H9 (cell line): ENCODE results near the gene OR12D1. TPM values are rescaled to one million over a fixed set of nuclear protein-coding genes. Genes with fewer than 3 reads are reported as not detected.

Experiments
- DNase-seq: peaks from one replicate; pipeline ENCODE4 v3.0.0-alpha.2; 2017
- H2AFZ ChIP-seq: one replicate; pipeline ENCODE4 v1.6.1; 2013; ENCODE audit warnings: mild to moderate bottlenecking, low read length, control low read depth, moderate library complexity
- H2AK5ac ChIP-seq: 2 replicates; pipeline ENCODE4 v1.6.1; 2013; ENCODE audit warnings: low read length, control low read depth, mixed read lengths; ENCODE audit not compliant: insufficient read length
- H2BK120ac ChIP-seq: one replicate; pipeline ENCODE4 v1.6.1; 2013; ENCODE audit warnings: low read depth, mild to moderate bottlenecking, low read length, control low read depth, inconsistent platforms; ENCODE audit not compliant: poor library complexity, severe bottlenecking
- H2BK12ac ChIP-seq: 2 replicates; pipeline ENCODE4 v1.6.1; 2013; ENCODE audit warnings: low read length, control low read depth, mixed read lengths, low read depth; ENCODE audit not compliant: insufficient read length
- H2BK15ac ChIP-seq: 2 replicates; pipeline ENCODE4 v1.6.1; 2013; ENCODE audit warnings: low read depth, low read length, control low read depth
- H2BK20ac ChIP-seq: one replicate; pipeline ENCODE4 v1.6.1; 2013; ENCODE audit warnings: low read depth, mild to moderate bottlenecking, low read length, control low read depth, inconsistent platforms; ENCODE audit not compliant: poor library complexity, severe bottlenecking
- H2BK5ac ChIP-seq: 2 replicates; pipeline ENCODE4 v1.6.1; 2013; ENCODE audit warnings: low read length, control low read depth, mixed read lengths; ENCODE audit not compliant: insufficient read length
- H3K14ac ChIP-seq: 2 replicates; pipeline ENCODE4 v1.6.1; 2013; ENCODE audit warnings: low read length, control low read depth; ENCODE audit not compliant: insufficient read depth
- H3K18ac ChIP-seq: 2 replicates; pipeline ENCODE4 v1.6.1; 2013; ENCODE audit warnings: low read depth, mild to moderate bottlenecking, mixed read lengths, low read length, control low read depth; ENCODE audit not compliant: insufficient read length
- H3K23ac ChIP-seq: 2 replicates; pipeline ENCODE4 v1.6.1; 2013; ENCODE audit warnings: low read length, control low read depth, mixed read lengths, low read depth; ENCODE audit not compliant: insufficient read length
- H3K23me2 ChIP-seq: 2 replicates; pipeline ENCODE4 v1.6.1; 2013; ENCODE audit warnings: low read depth, mild to moderate bottlenecking, mixed read lengths, low read length, control low read depth; ENCODE audit not compliant: insufficient read length, poor library complexity, severe bottlenecking
- H3K27ac ChIP-seq: 2 replicates; pipeline ENCODE4 v1.5.1; 2013; ENCODE audit warnings: low read length, control low read depth, mixed read lengths, low read depth; ENCODE audit not compliant: insufficient read length
- H3K27me3 ChIP-seq: 2 replicates; pipeline ENCODE4 v1.6.1; 2013; ENCODE audit warnings: low read length, control low read depth, inconsistent platforms; ENCODE audit not compliant: insufficient read depth
- H3K4ac ChIP-seq: 2 replicates; pipeline ENCODE4 v1.6.1; 2013; ENCODE audit warnings: low read depth, mild to moderate bottlenecking, control low read depth, inconsistent platforms, low read length, moderate library complexity
- H3K4me1 ChIP-seq: 2 replicates; pipeline ENCODE4 v1.6.1; 2013; ENCODE audit warnings: low read length, control low read depth, inconsistent platforms; ENCODE audit not compliant: insufficient read depth
- H3K4me2 ChIP-seq: 2 replicates; pipeline ENCODE4 v1.6.1; 2013; ENCODE audit warnings: low read length, control low read depth, mixed read lengths; ENCODE audit not compliant: insufficient read length, insufficient read depth
- H3K56ac ChIP-seq: 2 replicates; pipeline ENCODE4 v1.6.1; 2013; ENCODE audit warnings: low read depth, mild to moderate bottlenecking, mixed read lengths, low read length, control low read depth; ENCODE audit not compliant: insufficient read length
- H3K79me1 ChIP-seq: 2 replicates; pipeline ENCODE4 v1.6.1; 2013; ENCODE audit warnings: low read depth, mild to moderate bottlenecking, moderate library complexity, low read length, control low read depth, inconsistent platforms; ENCODE audit not compliant: insufficient read depth, poor library complexity, severe bottlenecking
- H3K79me2 ChIP-seq: 2 replicates; pipeline ENCODE4 v1.6.1; 2013; ENCODE audit warnings: low read length, control low read depth, inconsistent platforms; ENCODE audit not compliant: insufficient read depth
- H3K9ac ChIP-seq: 2 replicates; pipeline ENCODE4 v1.6.1; 2013; ENCODE audit warnings: low read length, control low read depth, mixed read lengths; ENCODE audit not compliant: insufficient read length; ENCODE audit errors: extremely low read depth
- H3K9me3 ChIP-seq: one replicate; pipeline ENCODE4 v1.6.1; 2013; ENCODE audit warnings: low read depth, low read length, inconsistent platforms; ENCODE audit not compliant: control insufficient read depth
- H3T11ph ChIP-seq: one replicate; pipeline ENCODE4 v1.6.1; 2013; ENCODE audit warnings: mild to moderate bottlenecking, low read length, control low read depth, inconsistent platforms
- H4K20me1 ChIP-seq: one replicate; pipeline ENCODE4 v1.6.1; 2013; ENCODE audit not compliant: control insufficient read depth, insufficient read length, insufficient read depth
- H4K5ac ChIP-seq: 2 replicates; pipeline ENCODE4 v1.6.1; 2013; ENCODE audit warnings: low read depth, mild to moderate bottlenecking, mixed read lengths, low read length, control low read depth; ENCODE audit not compliant: insufficient read length
- H4K8ac ChIP-seq: replicated peaks from 2 replicates; pipeline ENCODE4 v1.6.1; 2013; ENCODE audit warnings: low read length, control low read depth, mixed read lengths, low read depth; ENCODE audit not compliant: insufficient read length
- H4K91ac ChIP-seq: 2 replicates; pipeline ENCODE4 v1.6.1; 2013; ENCODE audit warnings: low read depth, mild to moderate bottlenecking, moderate library complexity, mixed read lengths, low read length, control low read depth; ENCODE audit not compliant: insufficient read length
- H3K27ac Mint-ChIP-seq, 3 experiments: 2 replicates in 2 of 3; 3 replicates in 1 of 3; pipeline ENCODE4 v1.8.0; 2020 to 2021; ENCODE audit warnings: mixed read lengths in 3 of 3, mild to moderate bottlenecking in 1 of 3, moderate library complexity in 1 of 3
- H3K27me3 Mint-ChIP-seq: 2 replicates; pipeline ENCODE4 v1.8.0; 2021; ENCODE audit warnings: low read depth, mild to moderate bottlenecking, moderate library complexity, mixed read lengths
- H3K36me3 Mint-ChIP-seq, 3 experiments: 2 replicates in 2 of 3; 3 replicates in 1 of 3; pipeline ENCODE4 v1.8.0; 2020 to 2021; ENCODE audit warnings: low read depth in 3 of 3, mixed read lengths in 3 of 3; ENCODE audit not compliant: insufficient read depth in 1 of 3
- H3K4me1 Mint-ChIP-seq, 2 experiments: 2 replicates each; pipeline ENCODE4 v1.8.0; 2020; ENCODE audit warnings: mixed read lengths in 2 of 2
- H3K4me3 Mint-ChIP-seq, 2 experiments: 2 replicates in 1 of 2; 3 replicates in 1 of 2; pipeline ENCODE4 v1.8.0; 2020 to 2021; ENCODE audit warnings: mild to moderate bottlenecking in 2 of 2, mixed read lengths in 2 of 2, moderate library complexity in 1 of 2
- H3K9me3 Mint-ChIP-seq, 2 experiments: 2 replicates in 1 of 2; 3 replicates in 1 of 2; pipeline ENCODE4 v1.8.0; 2020; ENCODE audit warnings: mild to moderate bottlenecking in 2 of 2, mixed read lengths in 2 of 2, moderate library complexity in 1 of 2
- CTCF ChIP-seq: fragments of 200-600 bp; sonication (generic); conservative IDR thresholded peaks from 3 replicates; pipeline ENCODE4 v1.8.0; 2021; ENCODE audit warnings: antibody characterized with exemption, mild to moderate bottlenecking
- WGBS: extraction: QIAGEN DNeasy Blood & Tissue Kit; methylation state at CpG from one replicate; pipeline ENCODE4 v1.1.7; 2013; ENCODE audit warnings: missing lambda C conversion rate, low lambda C conversion rate, mixed read lengths; ENCODE audit not compliant: insufficient read length; ENCODE audit errors: extremely low coverage; 5-methylcytosine and 5-hydroxymethylcytosine counted together
- total RNA-seq: library from RNA; stranded (reverse); gene quantifications from 2 replicates; pipeline ENCODE4 v1.2.1, GENCODE V29; 2021

Gene OR12D1
- total RNA-seq, 1 experiment from 2014 or later = not detected

DNA sequence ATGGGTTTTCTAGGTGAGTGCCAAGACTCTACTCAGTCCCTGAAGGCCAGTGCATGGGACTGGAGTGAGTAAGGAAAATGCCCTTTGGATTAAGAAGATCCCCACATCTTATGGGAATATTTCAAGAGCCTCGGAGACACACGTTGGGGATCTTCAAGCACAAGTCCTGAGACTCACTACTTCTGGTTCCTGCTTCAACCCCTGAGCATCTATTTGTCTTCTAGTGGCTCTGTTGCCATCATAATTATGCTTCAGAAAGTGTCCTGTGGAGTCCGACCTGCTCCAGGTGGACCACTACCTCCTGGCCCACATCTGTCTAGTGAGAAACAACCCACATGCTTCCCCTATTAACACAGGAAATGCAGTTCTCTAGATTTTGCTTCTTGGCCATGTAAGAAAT lies 46.0 kb upstream of the OR12D1 start, which contains the start of gene OR5V1:
TSS of gene OR5V1 (minus strand) at position 101 of the 400 bp plus-strand sequence. CDS start 12,670 bp downstream, outside the sequence.
- no peak within 1 kb of the TSS for H2BK12ac ChIP-seq
- H3K4me2 ChIP-seq = no peak within 1 kb of the TSS
- no peak within 1 kb of the TSS for H2AFZ ChIP-seq
- H3K9ac ChIP-seq = no peak within 1 kb of the TSS
- no peak for DNase-seq
- WGBS = no CpG with 5 or more reads among the region's 3 CpGs
- no peak within 1 kb of the TSS for H2BK5ac ChIP-seq
- no peak within 1 kb of the TSS for H4K5ac ChIP-seq
- no peak for TF ChIP-seq CTCF
- no peak within 1 kb of the TSS for H3K56ac ChIP-seq
- H4K20me1 ChIP-seq = no peaks in the 10 kb centered on the region
- H2BK20ac ChIP-seq = no peak within 1 kb of the TSS
- H3K79me2 ChIP-seq = no peaks in the 10 kb centered on the region
- H3K23me2 ChIP-seq = no peaks in the 10 kb centered on the region
- H3K23ac ChIP-seq = no peak within 1 kb of the TSS
- H3K27ac ChIP-seq = no peak within 1 kb of the TSS
- H3K9me3 ChIP-seq = no peaks in the 10 kb centered on the region
- no peaks in the 10 kb centered on the region for H3K4me1 Mint-ChIP-seq
- no peaks in the 10 kb centered on the region for H3K4me1 ChIP-seq
- no peak within 1 kb of the TSS for H3T11ph ChIP-seq
- H2BK120ac ChIP-seq = no peak within 1 kb of the TSS
- no peak within 1 kb of the TSS for H4K91ac ChIP-seq
- H2BK15ac ChIP-seq = no peak within 1 kb of the TSS
- H3K9me3 Mint-ChIP-seq = peaks cover 0 to 12% of the 10 kb centered on the region in 2 experiments; a peak in 3 of 5 replicates
- H3K18ac ChIP-seq = no peak within 1 kb of the TSS
- no peak within 1 kb of the TSS for H3K4ac ChIP-seq
- H3K27ac Mint-ChIP-seq = no peak within 1 kb of the TSS; a peak in 1 of 7 replicates
- H3K27me3 ChIP-seq = no peaks in the 10 kb centered on the region
- H2AK5ac ChIP-seq = no peak within 1 kb of the TSS
- H4K8ac ChIP-seq = no peak within 1 kb of the TSS
- no peak within 1 kb of the TSS for H3K14ac ChIP-seq
- no peaks in the 10 kb centered on the region for H3K36me3 Mint-ChIP-seq
- H3K27me3 Mint-ChIP-seq = peaks cover 2% of the 10 kb centered on the region; the same call in 1 of the 2 replicates
- no peaks in the 10 kb centered on the region for H3K79me1 ChIP-seq
- no peak within 1 kb of the TSS for H3K4me3 Mint-ChIP-seq
